ENCODE data around the gene S100A13. TPM values are rescaled to one million over a fixed set of nuclear protein-coding genes. Genes with fewer than 3 reads are reported as not detected.

Gene S100A13
- total RNA-seq, 4 donors from 2014 or later: 28.0 to 55.4 (median 43.1) TPM

- TF ChIP-seq POLR2AphosphoS5 (IDR thresholded peaks at IDR 0.05) (no peak), EP300 (IDR thresholded peaks at IDR 0.05) (no peak), CTCF (IDR thresholded peaks at IDR 0.05) (no peak), POLR2A (IDR thresholded peaks at IDR 0.05) (no peak)
- Histone ChIP-seq H3K27ac (peak overlapping the region; percentile 88), H3K4me1 (peaks cover 65% of the 10 kb centered on the region), H3K36me3 (no peaks in the 10 kb centered on the region), H3K9me3 (no peaks in the 10 kb centered on the region), H3K27me3 (no peaks in the 10 kb centered on the region), H3K4me3 (peak overlapping the region; percentile 41)
- no CpG with 5 or more reads among the region's 2 CpGs for WGBS
- peak in 1 of 2 donors; percentile 73 for DNase-seq (ENCODE audit: low spot score in 2 of 2)
These were observed 11.9 kb downstream of the S100A13 start for GRCh38 chr1:153615406-153615805.

GRCh38 chr1:153614906-153615305 is 12.4 kb downstream of the S100A13 start:
- WGBS: 72% methylated on average over 7 of the region's 7 CpGs
- TF ChIP-seq POLR2AphosphoS5 (IDR thresholded peaks at IDR 0.05) (no peak), POLR2A (IDR thresholded peaks at IDR 0.05) (no peak), EP300 (IDR thresholded peaks at IDR 0.05) (no peak), CTCF (IDR thresholded peaks at IDR 0.05) (no peak)
- Histone ChIP-seq H3K4me1 (peaks cover 70% of the 10 kb centered on the region), H3K36me3 (no peaks in the 10 kb centered on the region), H3K4me3 (peak overlapping the region; percentile 41), H3K27ac (peak overlapping the region; percentile 88), H3K27me3 (no peaks in the 10 kb centered on the region), H3K9me3 (no peaks in the 10 kb centered on the region)
- no peak for DNase-seq (ENCODE audit: low spot score in 2 of 2)

GRCh38 chr1:153614189-153614900 is 13.0 kb downstream of the S100A13 start:
- Histone ChIP-seq H3K9me3 (no peaks in the 10 kb centered on the region), H3K36me3 (no peaks in the 10 kb centered on the region), H3K27ac (peak overlapping the region; percentile 88), H3K4me1 (peaks cover 75% of the 10 kb centered on the region), H3K27me3 (no peaks in the 10 kb centered on the region), H3K4me3 (peak overlapping the region; percentile 41)
- DNase-seq (ENCODE audit: low spot score in 2 of 2): no peak
- WGBS: 40% methylated on average over 2 of the region's 2 CpGs
- TF ChIP-seq POLR2AphosphoS5 (IDR thresholded peaks at IDR 0.05) (no peak), CTCF (IDR thresholded peaks at IDR 0.05) (no peak)

- H3K4me1 ChIP-seq: peaks cover 85% of the 10 kb centered on the region
- 57% methylated on average over 4 of the region's 5 CpGs for WGBS
These were observed 13.9 kb downstream of the S100A13 start for GRCh38 chr1:153613406-153613805.

More at GRCh38 chr1:153613406-153613805, 13.9 kb downstream of the S100A13 start:
- H3K9me3 ChIP-seq: no peaks in the 10 kb centered on the region
- peak overlapping the region; percentile 70 for H3K4me3 ChIP-seq
- H3K27me3 ChIP-seq: no peaks in the 10 kb centered on the region
- TF ChIP-seq POLR2AphosphoS5 (IDR thresholded peaks at IDR 0.05): no peak
- no peak for TF ChIP-seq EP300 (IDR thresholded peaks at IDR 0.05)
- no peak for TF ChIP-seq CTCF (IDR thresholded peaks at IDR 0.05)
- TF ChIP-seq POLR2A (IDR thresholded peaks at IDR 0.05): no peak
- no peaks in the 10 kb centered on the region for H3K36me3 ChIP-seq
- peak overlapping the region; percentile 94 for H3K27ac ChIP-seq
- DNase-seq (ENCODE audit: low spot score in 2 of 2): no peak

Data from suprapubic skin (tissue), 4 donors.